NCI-H345 (cell line): ENCODE measurements around the gene DIPK1A.

Source experiments
- DNase-seq: peaks from one replicate; lab custom pipeline; 2025; lab: John Stamatoyannopoulos, UW

The DIPK1A gene

DNA sequence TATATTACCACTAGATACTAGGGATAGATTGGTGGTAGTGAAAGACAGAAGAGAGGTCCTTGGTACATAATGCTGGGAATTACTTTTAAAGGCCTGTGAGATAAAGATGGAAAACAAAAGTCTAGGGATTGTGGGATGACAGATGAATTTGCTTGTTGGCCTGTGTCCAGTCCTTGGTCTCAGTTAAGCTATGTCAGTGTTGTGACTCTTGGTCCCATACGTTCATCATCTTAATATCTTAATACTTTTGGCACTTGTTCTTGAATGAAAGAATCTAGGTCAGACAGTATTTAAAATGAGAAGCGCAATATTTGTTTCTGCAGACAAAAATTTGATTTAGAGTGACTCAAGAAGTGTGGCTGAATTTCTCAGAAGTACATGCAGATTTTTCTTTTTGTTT lies 121.8 kb downstream of the DIPK1A start:
- no peak for DNase-seq

DNA sequence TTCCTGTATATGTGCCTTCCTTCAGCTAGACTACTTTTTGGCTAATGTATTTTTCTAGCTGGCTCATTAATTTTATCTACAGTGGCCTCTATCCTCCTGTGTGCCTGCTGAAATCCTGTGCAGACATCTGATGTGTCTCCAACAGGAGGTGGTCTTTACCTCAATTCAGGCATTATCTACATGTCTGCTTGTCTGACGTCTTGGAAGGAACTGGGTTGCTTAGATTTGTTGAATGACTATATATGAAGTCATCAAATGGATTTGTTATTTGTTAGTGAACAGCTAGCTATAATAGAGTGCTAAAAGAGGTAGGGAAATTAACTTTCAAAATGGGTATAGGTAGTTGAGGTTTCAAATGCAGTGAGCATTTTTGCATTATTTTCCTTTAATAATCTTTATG lies 122.7 kb downstream of the DIPK1A start:
- DNase-seq = no peak

DNA sequence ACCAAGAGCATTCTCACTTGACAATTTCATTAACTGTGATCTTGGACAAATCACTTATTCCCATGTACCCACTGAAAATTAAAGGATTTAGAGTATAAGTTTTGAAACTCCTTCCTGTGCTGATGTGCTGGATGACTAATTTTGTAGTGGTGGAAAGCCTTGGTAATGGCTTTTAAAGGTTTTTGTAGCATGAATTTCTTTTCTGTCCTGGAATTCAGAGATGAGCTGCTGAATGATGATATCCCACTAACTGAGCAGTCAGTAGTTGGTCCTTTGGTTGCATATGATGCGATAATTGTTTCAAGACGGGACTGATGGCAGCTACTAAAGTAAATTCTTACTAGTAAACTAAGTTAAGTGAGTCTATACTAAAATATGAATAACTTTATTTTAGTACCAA lies 124.2 kb downstream of the DIPK1A start:
- DNase-seq = no peak

DNA sequence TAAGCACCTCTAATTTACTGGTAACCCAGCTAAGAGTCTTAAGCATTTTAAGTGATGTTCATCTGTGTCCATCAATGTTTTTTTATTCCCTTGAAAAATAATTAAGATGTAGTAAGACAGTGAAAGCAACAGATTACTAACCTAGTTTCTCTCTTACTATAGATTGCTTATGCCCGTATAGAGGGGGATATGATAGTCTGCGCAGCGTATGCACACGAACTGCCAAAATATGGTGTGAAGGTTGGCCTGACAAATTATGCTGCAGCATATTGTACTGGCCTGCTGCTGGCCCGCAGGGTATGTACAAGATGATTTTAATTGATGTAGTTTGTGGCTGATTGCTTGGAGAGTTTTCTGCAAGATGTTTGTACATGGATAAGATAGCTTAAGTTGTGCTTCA lies 126.6 kb downstream of the DIPK1A start:
- no peak for DNase-seq

DNA sequence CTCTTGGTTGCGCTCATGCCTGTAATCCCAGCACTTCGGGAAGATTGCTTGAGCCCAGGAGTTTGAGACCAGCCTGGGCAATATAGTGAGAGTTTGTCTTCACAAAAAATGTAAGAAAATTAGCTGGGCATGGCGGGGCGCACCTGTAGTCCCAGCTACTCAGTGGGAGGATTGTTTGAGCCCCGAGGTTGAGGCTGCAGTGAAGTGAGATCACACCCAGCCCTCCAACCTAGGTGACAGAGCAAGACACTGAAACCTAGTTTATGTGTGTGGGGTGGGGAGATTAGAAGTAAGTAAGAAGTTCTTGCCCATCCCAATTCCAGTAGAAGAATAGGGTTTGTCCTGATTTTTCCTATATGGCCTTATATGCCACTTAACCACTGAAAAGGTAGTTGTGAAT lies 127.4 kb downstream of the DIPK1A start:
- no peak for DNase-seq

DNA sequence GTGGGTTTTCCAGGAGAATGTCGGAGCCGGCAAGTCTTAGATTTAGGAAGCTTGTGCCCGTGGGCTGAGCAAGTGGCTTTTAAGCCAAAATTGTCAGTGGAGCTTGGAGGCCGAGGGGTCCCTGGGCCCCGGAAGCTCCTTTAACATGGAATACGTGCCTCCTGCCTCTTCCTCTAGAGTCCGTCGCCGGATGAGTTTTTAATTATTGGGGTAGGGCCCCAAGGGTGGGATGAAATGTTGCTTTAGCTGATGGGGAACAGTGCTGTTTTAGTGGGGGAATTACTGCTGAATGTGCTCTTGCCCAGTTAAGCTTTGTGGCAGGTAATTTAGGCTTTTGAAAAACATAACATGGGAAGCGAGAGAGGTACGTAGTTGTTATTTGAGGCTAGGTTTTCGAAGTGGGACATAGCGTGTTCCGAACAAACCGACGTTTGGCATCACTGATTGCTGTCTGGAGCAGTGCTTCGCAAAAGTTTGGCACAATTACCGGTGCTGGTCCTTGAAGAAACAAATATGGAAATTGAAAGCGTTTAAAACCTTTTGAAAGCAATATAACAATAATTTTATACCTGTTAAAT lies 128.6 kb downstream of the DIPK1A start:
- DNase-seq = no peak

DNA sequence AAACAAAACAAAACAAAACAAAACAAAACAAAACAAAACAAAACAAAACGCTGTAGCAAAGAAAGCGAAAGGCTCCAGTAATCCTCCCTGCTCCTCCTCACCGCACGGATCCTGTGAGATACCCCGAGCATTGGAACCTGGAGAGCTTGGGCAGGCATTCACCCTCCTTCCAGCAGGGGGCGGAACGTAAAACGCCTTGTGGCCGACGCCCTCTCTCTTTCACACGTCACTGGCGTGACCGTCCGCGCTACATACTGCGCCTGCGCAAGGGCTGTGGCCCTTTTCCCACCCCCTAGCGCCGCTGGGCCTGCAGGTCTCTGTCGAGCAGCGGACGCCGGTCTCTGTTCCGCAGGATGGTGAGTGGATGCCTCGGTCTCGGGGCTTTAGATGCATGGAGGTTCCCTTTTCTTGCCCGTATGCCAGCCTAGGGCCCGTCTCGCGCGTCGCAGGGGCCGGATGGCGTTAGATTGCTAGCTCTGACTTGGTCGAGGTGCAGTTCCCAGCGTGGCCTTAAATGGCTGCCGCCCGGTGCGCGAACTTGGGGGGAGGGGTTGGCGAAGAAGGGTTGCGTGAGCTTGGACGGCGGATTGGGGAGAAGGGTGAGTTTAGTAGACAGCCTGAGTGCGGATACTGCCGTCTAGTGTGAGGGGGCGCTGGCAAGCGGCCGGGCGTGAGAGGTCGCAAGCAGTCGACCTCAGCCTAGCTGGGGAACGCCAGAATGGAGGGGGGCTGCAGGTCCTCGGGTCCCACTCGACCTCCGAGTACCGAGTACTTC lies 129.3 kb downstream of the DIPK1A start, which contains the start of gene RPL5:
Gene RPL5, plus strand, starts transcription at position 279 of the 775 bp plus-strand sequence. Its CDS starts 75 bp downstream, at position 354.
- peak; percentile 97 for DNase-seq

DNA sequence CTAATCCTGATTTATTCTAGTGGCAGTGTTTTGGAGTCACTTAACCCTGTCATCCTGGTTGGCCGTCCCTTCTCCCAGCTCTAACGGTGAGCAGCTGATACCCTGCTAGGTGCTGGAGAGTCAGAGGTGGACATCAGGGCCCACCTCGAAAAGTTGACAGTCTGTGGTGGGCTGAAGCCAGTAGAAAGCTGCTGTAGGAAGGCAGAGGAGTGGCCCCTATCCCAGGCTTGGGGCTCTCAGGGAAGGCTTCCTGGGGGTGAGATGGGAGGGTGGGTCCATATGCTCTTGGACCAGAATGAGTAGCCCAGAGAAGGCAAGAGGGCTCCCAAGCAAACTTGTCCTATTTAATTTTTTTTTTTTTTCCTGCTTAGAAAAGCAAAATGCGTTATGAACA lies 129.9 kb downstream of the DIPK1A start:
- DNase-seq = no peak

DNA sequence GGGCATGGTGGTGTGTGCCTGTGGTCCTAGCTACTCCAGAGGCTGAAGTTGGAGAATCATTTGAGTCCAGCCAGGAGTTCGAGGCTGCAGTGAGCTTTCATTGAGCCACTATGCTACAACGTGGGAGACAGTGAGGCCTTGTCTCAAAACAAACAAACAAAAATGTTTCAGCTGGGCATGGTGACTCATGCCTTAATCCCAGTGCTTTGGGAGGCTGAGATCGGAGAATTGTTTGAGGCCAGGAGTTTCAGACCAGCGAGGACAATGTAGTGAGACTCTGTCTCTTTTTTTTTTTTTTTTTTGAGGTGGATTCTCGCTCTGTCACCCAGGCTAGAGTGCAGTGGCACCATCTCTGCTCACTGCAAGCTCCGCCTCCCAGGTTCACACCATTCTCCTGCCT lies 134.5 kb downstream of the DIPK1A start:
- DNase-seq = no peak

DNA sequence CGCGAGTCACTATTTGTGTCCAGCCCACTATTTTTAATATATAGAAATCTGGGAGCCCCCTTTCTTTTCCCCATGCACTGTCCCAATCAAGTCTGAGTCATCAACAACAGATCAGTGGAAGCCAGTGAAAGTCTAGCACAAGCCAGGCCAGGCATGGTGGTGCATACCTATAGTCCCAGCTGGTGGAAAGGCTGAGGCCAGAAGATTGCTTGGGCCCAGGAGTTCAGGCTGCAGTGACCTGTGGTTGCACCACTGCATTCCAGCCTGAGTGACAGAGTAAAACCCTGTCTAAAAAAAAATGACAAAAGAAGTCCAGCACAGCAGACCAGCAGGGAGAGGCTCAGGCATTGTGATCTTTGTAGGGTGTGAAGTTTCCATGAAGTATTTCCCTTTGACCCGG lies 138.4 kb downstream of the DIPK1A start:
- DNase-seq = no peak

DNA sequence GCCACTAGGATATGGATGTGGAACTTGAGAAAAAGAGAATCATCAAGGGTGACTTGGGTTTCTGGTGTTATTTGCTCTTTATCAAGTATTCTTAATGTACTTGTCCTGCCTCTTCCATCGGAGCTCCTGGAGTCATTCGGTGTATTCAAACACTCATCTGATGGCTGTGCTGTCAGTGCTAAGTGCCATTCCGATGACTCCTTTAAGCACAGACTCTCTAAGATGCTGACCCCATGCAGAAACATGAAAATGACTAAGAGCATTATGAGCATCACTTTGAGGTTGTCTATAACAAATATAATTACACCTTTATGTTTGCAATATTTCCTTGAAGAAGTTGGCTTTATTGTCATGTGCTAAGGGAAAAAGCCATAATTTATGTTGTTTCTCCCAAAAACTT lies 140.7 kb downstream of the DIPK1A start:
- no peak for DNase-seq

DNA sequence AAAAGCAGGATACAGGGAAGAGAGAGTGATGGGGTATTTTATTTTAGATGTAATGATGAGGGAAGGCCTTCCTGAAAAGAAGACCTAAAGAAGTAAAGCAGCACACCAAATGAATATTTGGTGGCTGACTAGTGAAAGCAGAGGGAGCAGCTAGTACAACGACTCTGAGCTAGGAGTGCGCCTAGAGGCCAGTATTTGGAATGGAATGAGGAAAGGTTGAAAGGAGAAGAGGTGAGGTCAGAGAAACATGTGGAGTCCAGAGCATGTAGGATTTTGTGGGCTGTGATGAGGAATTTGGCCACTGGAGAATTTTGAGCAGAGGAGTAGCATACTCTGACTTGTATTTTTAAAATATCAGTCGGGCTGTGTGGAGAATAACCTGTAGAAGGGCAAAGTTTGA lies 141.2 kb downstream of the DIPK1A start:
- no peak for DNase-seq

DNA sequence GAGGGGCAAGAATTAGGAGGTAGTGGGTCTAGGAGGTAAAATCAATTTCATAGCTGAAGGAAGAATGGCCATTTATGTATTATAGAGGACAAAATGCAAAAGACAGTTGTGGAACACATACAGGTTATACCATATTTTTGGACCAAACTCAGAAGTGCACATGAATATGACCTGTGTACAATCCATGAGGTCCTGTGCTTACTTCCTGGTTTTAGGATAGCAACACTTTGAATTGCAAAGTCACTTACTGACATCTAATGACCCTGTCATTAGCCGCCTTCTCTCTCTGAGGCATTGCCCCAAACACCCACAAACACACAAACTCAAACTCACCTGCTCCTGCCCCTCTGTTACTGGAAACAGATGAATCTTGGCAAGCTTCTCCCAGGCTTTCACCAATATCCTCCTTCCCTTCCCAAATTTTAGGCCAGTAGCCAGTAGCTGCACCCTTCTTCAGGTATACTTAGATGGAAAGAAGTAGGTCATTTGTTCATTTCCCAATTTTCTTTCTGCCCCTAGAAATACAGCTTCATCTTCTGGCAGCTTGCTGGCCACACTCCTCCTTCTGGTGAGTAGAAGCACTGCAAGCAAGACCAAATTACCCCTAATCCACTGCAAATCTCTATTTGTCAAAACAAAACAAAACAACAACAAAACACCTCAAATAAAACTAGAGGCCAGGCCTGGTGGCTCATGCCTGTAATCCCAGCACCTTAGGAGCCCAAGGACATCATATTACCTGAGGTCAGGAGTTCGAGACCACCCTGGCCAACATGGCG lies 143.1 kb downstream of the DIPK1A start:
- DNase-seq = peak; percentile 18

DNA sequence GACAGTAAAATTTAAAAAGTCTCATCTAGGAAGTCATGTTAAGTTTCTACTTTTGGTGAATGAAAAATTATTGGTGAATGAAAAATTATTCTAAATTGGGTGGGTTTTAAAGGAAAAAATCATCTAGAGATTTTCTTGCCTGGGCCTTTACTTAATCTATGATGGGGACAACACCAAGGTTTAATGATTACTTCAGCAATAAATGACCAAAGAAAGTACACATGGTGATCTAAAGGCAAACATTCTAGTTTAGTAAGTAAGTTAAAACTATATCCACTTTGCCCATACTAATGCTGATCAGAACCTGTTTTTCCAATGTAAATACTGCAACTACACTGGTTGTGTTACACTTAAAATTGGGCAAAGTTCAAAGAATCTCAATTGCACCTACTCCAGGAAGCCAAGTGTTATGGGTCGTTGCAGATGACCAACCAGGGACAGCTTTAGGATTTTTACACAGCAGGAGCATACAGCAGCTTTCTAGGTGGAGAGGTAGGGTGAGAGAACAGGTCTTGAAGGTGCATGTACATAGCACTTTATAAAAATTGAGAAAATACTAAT lies 144.0 kb downstream of the DIPK1A start:
- no peak for DNase-seq

DNA sequence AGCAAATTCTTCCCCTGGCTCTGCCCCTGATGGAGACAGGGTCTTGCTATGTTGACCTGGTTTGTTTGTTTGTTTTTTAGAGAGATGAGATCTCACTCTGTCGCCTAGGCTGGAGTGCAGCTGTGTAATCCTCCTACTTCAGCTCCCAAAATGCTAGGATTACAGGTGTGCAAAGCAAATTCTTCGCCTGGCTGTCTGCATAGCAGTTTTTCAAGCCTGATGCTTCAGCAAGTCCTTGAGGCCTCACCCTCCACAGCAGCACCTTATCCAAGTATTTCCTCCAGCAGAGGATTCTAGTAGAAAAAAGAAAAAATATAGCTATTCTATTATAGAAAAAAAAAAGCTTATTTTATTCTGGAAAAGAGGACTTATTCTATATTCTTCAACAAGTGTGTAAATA lies 144.5 kb downstream of the DIPK1A start:
- DNase-seq = no peak

DNA sequence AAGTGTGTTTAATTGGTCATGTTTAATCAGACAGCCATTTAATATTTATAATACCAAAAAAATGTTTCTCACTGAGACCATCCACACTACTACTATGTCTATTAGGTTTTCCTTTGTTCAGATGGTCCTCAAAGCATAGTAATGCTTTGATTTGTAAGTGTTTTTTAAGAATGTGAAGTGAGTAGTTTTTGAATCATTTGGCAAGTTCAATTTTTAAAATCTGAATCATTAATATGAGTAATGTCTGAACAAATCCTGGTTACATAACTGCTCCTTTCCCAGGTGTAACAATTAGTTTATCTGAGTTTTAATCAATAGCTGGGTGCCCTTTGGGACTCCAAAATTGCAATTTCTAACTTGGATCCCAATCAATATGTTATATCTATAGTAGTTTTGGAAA lies 152.9 kb downstream of the DIPK1A start:
- no peak for DNase-seq

DNA sequence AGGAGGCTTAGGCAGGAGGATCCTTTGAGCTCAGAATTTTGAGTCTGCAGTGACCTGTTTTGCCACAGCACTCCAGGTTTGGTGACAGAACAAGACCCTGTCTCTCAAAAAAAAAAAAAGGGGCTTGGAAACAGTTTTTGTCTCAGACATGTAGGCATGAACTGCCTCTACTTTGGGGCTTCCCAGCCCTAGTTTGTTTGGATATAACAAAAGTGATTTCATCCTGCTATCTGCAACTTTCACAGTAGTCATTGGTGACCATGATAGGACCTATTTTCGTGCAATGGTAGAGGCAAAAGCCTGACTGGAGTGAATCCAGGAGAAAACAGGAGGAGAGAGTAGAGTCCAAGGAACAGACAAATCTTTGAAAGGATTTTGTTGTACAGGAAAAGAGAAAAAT lies 156.0 kb downstream of the DIPK1A start:
- DNase-seq = no peak

DNA sequence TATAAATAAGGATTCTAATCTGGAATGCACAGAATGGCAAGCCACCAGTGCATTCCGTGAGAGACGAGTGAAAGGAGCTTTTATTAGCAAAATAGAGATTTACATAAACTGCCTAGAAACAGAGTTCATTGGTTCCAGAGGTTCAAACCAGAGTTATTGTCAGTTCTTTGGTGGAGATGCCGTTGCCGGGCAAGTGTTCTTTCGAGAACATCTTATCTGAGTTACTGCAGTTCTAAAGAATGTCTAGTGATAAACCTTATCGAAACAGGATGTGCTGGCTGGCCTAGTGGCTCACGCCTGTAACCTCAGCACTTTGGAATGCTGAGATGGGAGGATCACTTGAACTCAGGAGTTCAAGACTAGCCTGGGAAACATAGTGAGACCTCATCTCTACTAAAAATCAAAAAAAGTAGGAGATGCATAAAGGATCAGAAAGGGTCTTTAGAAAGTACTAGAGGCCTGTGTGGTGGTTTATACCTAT lies 156.5 kb downstream of the DIPK1A start:
- no peak for DNase-seq

DNA sequence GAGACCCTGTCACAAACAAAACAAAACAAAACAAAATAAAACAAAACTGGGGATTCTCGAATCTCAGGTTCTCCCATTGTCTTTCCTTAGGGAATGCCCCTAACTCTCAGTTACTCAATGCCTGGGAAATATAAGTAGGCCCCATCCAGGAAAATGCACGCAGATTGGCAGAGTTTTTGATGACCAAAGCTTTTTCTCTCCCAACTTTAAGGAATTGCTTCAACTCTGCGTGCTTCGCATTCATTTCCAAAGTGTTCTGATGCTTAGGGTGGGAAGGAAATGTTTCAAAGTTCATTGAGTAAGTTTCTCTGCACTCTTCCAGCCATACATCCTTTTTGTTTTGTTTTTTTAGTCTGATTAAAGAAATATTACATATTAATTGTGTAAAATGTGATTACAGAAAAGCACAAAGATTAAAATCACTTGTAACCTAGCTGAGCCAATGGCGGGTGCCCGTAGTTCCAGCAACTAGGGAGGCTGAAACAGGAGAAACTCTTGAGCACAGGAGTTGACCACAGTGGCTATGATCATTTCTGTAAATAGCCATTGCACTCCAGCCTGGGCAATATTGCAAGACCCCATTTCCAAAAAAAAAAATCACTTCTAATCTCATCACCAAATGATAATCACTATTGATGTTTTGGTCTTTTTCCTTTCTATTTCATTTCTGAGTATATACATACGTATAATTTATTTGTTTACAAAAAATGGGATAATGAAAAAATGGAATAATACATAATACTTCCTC lies 157.9 kb downstream of the DIPK1A start:
- DNase-seq = no peak

DNA sequence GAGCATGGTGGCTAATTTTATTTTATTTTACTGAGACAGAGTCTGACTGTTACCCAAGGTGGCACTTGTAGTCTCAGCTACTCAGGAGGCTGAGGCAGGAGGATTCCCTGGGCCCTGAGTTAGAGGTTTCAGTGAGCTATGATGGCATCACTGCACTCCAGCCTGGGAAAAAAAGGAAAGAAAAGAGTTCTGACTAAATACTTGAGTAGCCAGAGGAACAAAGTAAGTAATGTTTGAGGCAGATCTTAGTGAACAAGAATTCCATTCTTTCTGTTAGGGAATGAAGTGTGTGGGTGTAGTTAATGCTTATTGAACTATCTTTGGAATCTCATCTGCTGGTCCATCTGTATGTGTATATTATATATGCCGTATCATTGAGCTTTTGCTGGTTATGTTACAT lies 163.3 kb downstream of the DIPK1A start:
- DNase-seq = no peak

DNA sequence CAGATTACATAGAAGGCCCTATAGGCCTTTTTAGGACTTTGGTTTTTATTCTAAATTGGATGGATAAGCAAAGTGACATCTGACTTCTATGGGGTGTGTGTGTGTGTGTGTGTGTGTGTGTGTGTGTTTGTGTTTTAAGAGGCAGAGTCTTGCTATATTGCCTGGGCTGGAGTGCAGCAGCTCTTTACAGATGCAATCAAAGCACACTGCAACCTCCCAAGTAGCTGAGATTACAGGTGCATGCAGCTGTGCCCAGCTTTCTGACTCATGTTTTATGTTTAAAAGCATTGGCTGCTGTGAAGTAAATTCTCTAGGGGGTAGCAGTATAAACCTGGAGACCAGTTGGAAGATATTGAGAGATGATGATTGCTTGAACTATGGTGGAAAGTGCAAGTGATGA lies 164.0 kb downstream of the DIPK1A start:
- DNase-seq = no peak

DNA sequence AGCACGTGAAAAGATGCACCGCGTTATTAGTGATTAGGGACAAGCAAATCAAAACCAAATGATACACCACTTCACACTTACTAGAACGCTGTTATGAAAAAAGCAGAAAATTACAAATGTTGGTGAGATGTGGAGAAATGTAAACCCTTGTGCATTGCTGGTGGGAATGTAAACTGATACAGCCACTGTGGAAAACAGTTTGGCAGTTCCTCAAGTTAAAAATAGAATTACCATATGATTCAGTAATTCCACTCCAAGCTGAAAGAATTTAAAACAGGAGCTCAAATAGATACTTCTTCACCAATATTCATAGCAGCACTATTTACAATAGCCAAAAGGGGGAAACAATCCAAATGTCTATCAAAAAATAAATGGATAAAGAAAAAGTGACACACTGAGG lies 166.1 kb downstream of the DIPK1A start:
- DNase-seq = no peak
